GM18517 (cell line): ENCODE measurements around the gene NUCB1.
"Not testable (repeated sequence)": the region's sequence is repeated elsewhere in the genome, so short reads cannot be mapped to it uniquely, and the experiment has no call there.

ENCODE experiments used
- ATAC-seq: cut with Tn5 transposase; IDR thresholded peaks from one replicate; pipeline ENCODE4 v1.9.1; 2021; ENCODE audit warnings: mild to moderate bottlenecking, moderate library complexity; ENCODE audit not compliant: unreplicated experiment

The NUCB1 gene

GRCh38 chr19:48899781-48900476, at the start of gene NUCB1:
Gene NUCB1, plus strand, starts transcription at chr19:48900312. Its CDS starts 485 bp downstream, at chr19:48900797.
- peak; percentile 77 for ATAC-seq

GRCh38 chr19:48852292-48852691, 47.8 kb upstream of the NUCB1 start:
- no peak for ATAC-seq

GRCh38 chr19:48853483-48853882, 46.6 kb upstream of the NUCB1 start:
- no peak for ATAC-seq

GRCh38 chr19:48854103-48854502, 46.0 kb upstream of the NUCB1 start:
- ATAC-seq = no peak

DNA sequence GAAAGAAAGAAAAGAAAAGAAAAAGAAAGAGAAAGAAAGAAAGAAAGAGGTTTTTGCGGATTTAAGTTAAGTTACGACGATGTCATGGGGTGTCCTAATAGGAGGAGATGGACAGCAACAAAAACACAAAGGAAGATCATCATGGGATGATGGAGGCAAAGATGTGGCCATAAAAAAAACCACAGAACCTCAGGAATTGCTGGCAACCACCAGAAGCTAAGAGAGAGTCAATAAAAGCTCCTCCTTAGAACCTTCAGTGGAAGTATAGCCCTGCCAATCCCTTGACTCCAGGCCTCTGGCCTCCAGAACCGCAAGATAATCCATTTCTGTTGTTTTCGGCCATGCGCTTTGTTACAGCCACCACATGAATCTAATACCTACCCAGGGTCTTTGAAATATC, 43.2 kb upstream of the NUCB1 start:
- no peak for ATAC-seq

DNA sequence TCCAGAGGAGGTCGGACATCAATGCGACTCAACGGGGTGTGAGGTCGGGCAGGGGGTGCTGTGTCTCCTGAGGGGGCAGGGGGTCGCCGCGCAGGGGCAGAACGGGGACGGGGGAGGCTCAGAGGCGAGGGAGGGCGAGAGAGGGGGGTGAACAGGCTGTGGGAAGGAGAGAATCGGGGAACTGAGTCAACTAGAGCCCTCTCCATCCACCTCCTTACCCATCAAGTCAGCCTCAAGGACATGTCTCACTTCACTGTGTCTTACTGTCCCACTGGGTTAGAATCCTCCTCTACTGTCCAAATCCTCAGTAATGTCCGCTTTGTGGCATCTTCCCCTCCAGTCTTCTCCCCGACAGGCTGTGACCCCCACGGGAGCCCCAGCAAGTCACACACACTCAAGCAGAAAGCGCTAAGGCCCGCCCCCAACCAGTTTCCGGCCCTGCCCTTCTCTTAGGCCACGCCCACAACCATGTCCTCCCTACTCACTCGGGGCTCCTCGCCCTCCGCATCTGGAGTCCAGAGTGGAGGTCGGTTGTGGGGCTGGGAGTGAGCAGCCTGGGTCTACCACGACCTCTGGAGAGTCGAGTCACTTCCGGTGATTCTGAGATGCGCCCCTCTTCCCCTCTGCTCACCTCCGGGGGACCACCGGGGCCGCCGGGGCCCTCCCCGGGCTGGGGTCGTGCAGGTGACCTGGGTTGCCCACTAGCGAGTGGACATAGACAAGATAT, 41.0 kb upstream of the NUCB1 start:
- no peak for ATAC-seq

DNA sequence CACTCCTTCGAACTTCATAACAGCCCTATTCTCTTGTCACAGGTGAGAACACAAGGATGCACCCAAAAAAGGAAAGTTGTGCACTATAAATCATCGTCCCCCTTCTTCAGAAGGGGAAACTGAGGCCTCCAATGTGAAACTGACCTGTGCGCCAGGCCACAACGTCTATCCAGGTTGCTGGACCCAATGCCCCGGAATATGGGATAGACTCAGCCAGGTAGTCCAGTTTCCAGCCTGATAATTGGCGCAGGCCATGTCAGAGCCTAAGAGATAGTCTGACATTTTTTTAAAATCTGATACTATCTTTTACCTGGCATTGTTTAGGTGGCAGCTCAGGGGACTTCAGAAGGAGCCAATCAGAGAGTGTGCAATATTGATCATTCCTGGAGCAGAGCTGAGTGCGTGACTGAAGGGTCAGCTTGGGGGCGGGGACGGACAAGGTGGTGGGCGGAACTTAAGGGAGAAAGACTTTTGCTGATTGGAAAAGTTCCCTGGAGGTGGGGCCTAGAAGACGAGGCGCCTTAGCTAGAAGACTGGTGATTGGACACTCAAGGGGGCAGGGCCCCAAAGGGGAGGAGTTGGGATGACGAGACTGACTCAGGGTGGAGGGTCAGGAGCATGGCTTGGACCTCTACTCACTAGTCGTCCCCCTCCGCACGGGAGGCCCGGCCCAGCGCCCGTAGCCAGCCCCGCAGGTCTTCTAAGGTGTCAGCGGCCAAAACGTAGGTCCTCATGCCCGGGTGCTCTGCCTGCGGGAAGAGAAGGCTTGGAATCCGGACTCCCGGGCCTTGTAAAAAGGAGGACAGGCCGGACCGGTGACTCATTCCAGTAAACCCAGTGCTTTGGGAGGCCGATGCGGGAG, 40.2 kb upstream of the NUCB1 start:
- no peak for ATAC-seq

DNA sequence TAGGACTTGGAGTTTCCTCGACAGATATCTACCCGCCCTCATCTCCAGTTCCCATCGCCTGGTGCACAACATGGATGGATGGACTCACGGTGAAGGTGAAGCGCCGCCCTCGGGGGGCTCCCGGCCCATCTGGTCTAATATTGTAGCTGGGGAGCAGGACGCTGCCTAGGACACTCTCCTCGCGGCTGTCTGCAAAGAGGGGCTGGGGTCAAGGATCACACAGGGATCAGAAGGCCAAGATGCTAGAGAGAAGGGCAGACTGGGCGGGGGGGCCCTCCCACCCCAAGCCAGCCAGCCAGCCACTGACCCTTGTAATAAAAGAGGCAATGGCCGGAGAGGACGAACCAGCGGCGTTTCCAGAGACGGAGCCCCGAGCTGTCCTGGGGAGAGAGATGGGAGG, 38.8 kb upstream of the NUCB1 start:
- no peak for ATAC-seq

- ATAC-seq = no peak
Observed at GRCh38 chr19:48862827-48863226, 37.3 kb upstream of the NUCB1 start.

DNA sequence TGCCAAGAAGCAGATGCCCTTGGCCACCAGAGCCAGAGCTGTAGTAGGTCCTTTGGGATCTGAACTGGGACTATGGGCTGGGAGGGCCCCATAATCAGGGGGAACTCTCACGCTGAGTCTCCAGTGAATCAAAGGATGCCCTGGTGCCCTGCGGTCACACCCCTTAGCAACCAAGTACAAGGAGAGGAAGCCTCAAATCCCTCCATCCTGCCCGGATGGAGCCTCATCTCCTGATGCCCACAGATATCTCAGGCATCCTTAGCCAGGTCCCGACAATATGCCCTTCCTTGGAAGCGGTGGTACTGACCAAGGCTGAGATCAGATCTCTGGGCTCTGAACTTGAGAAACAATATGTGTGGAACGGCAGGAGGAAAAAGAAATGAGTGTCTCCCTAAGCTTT, 33.4 kb upstream of the NUCB1 start:
- ATAC-seq = no peak

DNA sequence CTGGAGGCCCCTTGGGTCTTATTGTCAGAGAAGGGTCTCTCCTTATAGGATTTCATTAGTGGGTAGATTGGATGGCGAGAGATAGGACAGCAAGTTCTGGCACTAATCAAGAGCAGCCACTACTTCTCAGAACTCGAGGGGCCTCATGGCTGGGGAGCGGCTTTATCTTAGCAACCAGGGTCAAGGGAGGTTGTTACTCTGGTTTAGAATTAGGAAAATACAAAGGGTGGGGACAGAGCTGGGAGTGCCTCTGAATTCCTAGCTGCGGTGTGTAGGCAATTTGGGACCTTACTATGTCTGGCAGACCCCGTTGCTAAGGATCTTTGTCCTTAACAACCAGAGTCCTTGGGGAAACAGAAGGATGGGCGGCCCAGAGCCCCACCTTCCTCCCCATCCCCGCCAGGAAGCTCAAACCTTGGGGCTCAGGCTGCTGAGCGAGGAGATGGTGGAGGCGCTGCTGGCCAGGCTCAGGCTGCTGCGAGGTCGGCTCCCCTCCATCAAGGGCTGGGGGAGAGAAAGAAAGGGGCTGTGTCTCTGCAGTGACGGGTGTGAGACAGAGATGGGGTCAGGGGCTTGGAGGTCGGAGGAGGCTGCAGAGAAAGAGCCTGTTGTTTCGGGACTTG, 32.9 kb upstream of the NUCB1 start:
- ATAC-seq = no peak

- no peak for ATAC-seq
Observed at GRCh38 chr19:48867746-48868113, 32.4 kb upstream of the NUCB1 start.

GRCh38 chr19:48868114-48868886, 31.8 kb upstream of the NUCB1 start, which contains the start of gene PLEKHA4:
Gene PLEKHA4, minus strand, starts transcription at chr19:48868617. Its CDS starts 997 bp downstream, at chr19:48867620.
- ATAC-seq = no peak

GRCh38 chr19:48870048-48870447, 30.1 kb upstream of the NUCB1 start:
- no peak for ATAC-seq

DNA sequence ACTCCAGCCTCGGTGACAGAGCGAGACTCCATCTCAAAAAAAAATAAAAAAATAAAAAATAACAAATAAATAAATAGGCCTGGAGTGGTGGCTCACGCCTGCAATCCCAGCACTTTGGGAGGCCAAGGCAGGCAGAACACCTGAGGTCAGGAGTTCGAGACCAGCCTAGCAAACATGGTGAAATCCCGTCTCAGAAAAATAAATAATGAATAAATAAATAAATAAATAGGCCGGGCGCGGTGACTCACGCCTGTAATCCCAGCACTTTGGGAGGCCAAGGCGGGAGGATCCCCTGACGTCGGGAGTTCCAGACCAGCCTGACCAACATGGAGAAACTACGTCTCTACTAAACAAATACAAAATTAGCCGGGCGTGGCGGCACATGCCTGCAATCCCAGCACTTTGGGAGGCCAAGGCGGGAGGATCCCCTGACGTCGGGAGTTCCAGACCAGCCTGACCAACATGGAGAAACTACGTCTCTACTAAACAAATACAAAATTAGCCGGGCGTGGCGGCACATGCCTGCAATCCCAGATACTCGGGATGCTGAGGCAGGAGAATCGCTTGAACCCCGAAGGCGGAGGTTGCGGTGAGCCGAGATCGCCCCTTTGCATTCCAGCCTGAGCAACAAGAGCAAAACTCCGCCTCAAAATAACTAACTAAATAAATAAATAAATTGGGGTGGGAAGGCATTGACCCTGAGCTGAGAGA, 28.5 kb upstream of the NUCB1 start:
- not testable (repeated sequence) for ATAC-seq

DNA sequence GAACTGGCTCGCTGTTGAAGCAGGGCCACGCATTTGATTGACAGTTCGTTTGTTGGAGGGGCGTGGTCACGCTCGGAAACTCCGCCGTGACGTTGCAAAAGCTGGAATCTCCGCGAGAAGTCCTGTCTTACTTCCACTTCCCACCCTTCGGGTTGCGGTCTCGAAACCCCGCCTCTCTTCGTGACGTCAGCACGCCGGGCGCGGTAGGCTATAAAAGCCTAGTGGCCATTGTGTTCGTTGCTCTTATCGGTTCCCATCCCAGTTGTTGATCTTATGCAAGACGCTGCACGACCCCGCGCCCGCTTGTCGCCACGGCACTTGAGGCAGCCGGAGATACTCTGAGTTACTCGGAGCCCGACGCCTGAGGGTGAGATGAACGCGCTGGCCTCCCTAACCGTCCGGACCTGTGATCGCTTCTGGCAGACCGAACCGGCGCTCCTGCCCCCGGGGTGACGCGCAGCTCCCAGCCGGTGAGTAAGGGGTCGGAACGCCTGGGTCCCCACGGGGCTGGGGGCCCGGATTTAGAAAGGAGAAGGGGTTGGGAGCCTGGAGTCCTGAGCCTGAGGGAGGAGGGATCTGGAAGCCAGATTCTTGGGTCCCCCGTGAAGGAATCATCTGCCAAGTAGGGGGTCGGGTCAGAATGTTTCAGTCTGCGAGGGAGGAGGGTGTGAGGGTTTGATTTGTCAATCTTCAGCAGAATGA, 27.8 kb upstream of the NUCB1 start, which contains the start of gene PPP1R15A:
TSS of gene PPP1R15A (plus strand) at position 240 of the 702 bp plus-strand sequence. CDS start 813 bp downstream, outside the sequence.
- peak; percentile 56 for ATAC-seq

DNA sequence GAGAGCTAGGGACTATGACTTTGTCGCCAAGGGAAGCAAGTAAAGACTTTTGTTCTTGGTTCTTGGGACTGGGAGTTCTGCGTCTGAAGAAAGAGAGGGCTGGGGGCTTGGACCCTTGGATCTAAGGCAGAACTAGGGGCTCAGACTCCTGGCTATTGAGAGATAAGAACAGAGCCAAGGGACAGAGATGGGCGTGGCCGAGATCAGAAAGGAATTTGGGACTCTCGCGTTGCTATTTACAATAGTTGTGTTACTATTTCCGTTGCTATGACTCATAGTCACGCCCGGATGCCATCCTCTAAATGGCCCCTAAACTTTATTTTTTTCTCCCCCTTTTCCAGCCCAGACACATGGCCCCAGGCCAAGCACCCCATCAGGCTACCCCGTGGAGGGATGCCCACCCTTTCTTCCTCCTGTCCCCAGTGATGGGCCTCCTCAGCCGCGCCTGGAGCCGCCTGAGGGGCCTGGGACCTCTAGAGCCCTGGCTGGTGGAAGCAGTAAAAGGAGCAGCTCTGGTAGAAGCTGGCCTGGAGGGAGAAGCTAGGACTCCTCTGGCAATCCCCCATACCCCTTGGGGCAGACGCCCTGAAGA, 27.1 kb upstream of the NUCB1 start:
- ATAC-seq = no peak

GRCh38 chr19:48873476-48874302, 26.4 kb upstream of the NUCB1 start:
- ATAC-seq = no peak
